Prostate gland (tissue), 2 donors: ENCODE measurements around the gene C1QC. TPM values are rescaled to one million over a fixed set of nuclear protein-coding genes. Genes with fewer than 3 reads are reported as not detected.
A peak's percentile ranks its signal among the peaks of the same experiment; 100 is the strongest.
"Not testable (repeated sequence)": the region's sequence is repeated elsewhere in the genome, so short reads cannot be mapped to it uniquely, and the experiment has no call there.

ENCODE experiments used
- DNase-seq: peaks from one replicate; pipeline ENCODE4 v3.0.0-alpha.2; 2019; ENCODE audit warnings: low spot score
- H3K27ac ChIP-seq, 2 donors: fragments of 200-600 bp; sonication (generic); 2 replicates each; pipeline ENCODE4 v1.5.1; 2017 to 2019
- H3K27me3 ChIP-seq: fragments of 200-600 bp; sonication (generic); replicated peaks from 2 replicates; pipeline ENCODE4 v1.5.1; 2019; ENCODE audit not compliant: insufficient read depth
- H3K36me3 ChIP-seq, 2 donors: fragments of 200-600 bp; sonication (generic); 1 replicate in 1 of 2; 2 replicates in 1 of 2; pipeline versions ENCODE4 v1.5.1 to v1.8.1; 2017 to 2019
- H3K4me1 ChIP-seq: fragments of 200-600 bp; sonication (generic); replicated peaks from 2 replicates; pipeline ENCODE4 v1.5.1; 2019
- H3K4me3 ChIP-seq, 2 donors: fragments of 200-600 bp; sonication (generic); 2 replicates each; pipeline ENCODE4 v1.5.1; 2017 to 2019
- H3K9me3 ChIP-seq: fragments of 200-600 bp; sonication (generic); 2 replicates; pipeline ENCODE4 v1.5.1; 2017
- CTCF ChIP-seq, 4 experiments: fragments of 200-600 bp in 2 of 4; fragments of 450-650 bp in 2 of 4; sonication (generic) in 2 of 4; IDR thresholded peaks; 1 replicate in 3 of 4; 2 replicates in 1 of 4; pipeline ENCODE4 v1.5.1; 2016 to 2019; ENCODE audit warnings: antibody characterized with exemption in 4 of 4, mild to moderate bottlenecking in 2 of 4, moderate library complexity in 2 of 4
- POLR2A ChIP-seq: fragments of 450-650 bp; IDR thresholded peaks from one replicate; pipeline ENCODE4 v1.6.1; 2016; ENCODE audit warnings: antibody characterized with exemption, mild to moderate bottlenecking
- POLR2AphosphoS5 ChIP-seq: sonication (generic); formaldehyde crosslinking; IDR thresholded peaks from one replicate; pipeline ENCODE4 v1.6.1; 2017; ENCODE audit warnings: antibody characterized with exemption
- WGBS: methylation state at CpG from one replicate; pipeline ENCODE4 v1.1.5; 2018; 5-methylcytosine and 5-hydroxymethylcytosine counted together
- intact Hi-C: fragments of 100-400 bp; cut with DNase I; formaldehyde crosslinking; loops from one replicate; pipeline ENCODE4 v1.14.2; 2022
- total RNA-seq, 2 donors: library from RNA; depleted of rRNA; stranded (reverse); fragments of >200 nt; gene quantifications; one replicate each; pipeline ENCODE4 v1.1.0, GENCODE V29; 2016

The C1QC gene
- total RNA-seq, 2 donors from 2014 or later = 54.8 to 76.9 TPM

GRCh38 chr1:22666412-22666811, 23.0 kb downstream of the C1QC start:
- no peaks in the 10 kb centered on the region for H3K4me1 ChIP-seq
- no peak overlapping the region for H3K4me3 ChIP-seq
- H3K36me3 ChIP-seq = no peaks in the 10 kb centered on the region
- no peak for DNase-seq
- no peaks in the 10 kb centered on the region for H3K27me3 ChIP-seq
- intact Hi-C loops = no loop called here
- no peaks in the 10 kb centered on the region for H3K9me3 ChIP-seq
- TF ChIP-seq CTCF (IDR thresholded peaks at IDR 0.05) (no peak), POLR2AphosphoS5 (no peak), POLR2A (no peak)
- H3K27ac ChIP-seq = no peak overlapping the region
- WGBS = 65% methylated on average over 2 of the region's 2 CpGs

DNA sequence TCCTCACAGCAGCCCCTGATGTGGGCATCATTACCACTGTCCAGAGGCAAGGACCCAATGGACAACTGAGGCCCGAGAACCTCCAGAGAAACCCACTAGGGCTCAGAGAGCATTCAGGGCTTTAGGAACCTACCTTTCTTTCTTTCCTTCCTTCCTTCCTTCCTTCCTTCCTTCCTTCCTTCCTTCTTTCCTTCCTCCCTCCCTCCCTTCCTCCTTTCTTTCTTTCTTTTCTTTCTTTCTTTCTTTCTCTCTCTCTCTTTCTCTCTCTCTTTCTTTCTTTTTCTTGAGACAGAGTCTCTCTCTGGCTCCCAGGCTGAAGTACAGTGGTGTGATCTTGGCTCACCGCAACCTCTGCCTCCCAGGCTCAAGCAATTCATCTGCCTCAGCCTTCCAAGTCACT, 25.4 kb downstream of the C1QC start:
- H3K36me3 ChIP-seq, H3K27ac ChIP-seq, H3K9me3 ChIP-seq, H3K27me3 ChIP-seq, DNase-seq, H3K4me3 ChIP-seq, H3K4me1 ChIP-seq, intact Hi-C loops: not testable (repeated sequence)
- 94% methylated on average over 2 of the region's 2 CpGs for WGBS

GRCh38 chr1:22670352-22670975, 27.0 kb downstream of the C1QC start:
- intact Hi-C loops = no loop called here
- TF ChIP-seq POLR2AphosphoS5 (no peak), CTCF (IDR thresholded peaks at IDR 0.05) (no peak)

DNA sequence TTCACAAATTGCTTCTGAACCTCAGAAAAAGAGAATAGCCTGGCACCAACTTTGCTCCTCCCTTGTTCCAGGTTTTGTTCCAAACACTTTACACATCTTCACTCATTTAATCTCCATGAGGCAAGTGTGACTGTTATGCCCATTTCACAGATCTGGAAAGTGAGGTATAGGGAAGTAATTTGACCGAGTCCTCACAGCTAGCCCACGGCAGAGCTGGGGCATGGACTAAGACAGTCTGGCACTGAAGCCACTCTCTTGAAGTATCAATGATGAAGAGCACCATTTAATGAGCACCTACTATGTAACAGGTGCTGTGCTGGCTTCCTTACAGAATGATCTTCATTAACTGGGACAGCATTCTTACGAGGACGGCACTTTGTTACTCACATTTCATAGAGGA, 28.6 kb downstream of the C1QC start:
- H3K27me3 ChIP-seq = no peaks in the 10 kb centered on the region

More at GRCh38 chr1:22670352-22670975, 27.0 kb downstream of the C1QC start:
- peak; percentile 16 for DNase-seq
- H3K36me3 ChIP-seq = no peaks in the 10 kb centered on the region
- no peaks in the 10 kb centered on the region for H3K4me1 ChIP-seq
- H3K27ac ChIP-seq = no peak overlapping the region
- WGBS = 34% methylated on average over 12 of the region's 12 CpGs
- no peaks in the 10 kb centered on the region for H3K9me3 ChIP-seq
- no peaks in the 10 kb centered on the region for H3K27me3 ChIP-seq
- H3K4me3 ChIP-seq = no peak overlapping the region

More for the DNA sequence above, 28.6 kb downstream of the C1QC start:
- intact Hi-C loops = no loop called here
- Histone ChIP-seq H3K9me3 (no peaks in the 10 kb centered on the region), H3K4me1 (no peaks in the 10 kb centered on the region), H3K27ac (no peak overlapping the region), H3K36me3 (no peaks in the 10 kb centered on the region), H3K4me3 (no peak overlapping the region)
- WGBS = 93% methylated on average over 4 of the region's 4 CpGs
- TF ChIP-seq CTCF (IDR thresholded peaks at IDR 0.05) (no peak), POLR2A (no peak), POLR2AphosphoS5 (no peak)
- DNase-seq = no peak
